ENCODE data around the gene CYLC2.

DNA sequence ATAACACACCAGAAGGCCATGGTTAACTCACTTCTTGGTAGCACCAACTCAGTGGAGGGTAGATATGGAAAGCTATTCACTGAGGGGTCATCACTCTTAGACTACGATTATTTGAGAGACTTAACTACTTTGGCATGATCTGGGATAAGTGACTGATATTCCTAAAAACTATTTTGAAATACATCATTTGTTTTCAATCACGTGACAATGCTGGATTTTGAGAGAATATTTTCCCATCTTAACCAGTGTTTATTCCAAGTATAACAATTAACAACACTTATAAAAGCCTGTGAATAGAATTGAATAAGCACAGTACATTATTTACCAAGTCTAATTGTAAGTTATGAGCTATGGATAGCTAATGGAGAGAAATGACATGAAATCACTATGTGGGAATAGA is 22.4 kb upstream of the CYLC2 start:
- no peak for TF ChIP-seq CTCF (conservative IDR thresholded peaks at IDR 0.05)
- no peak for TF ChIP-seq EZH2 (IDR thresholded peaks at IDR 0.05; ENCODE audit: low read depth)
